Breast epithelium (tissue), 4 donors: ENCODE results near the gene SERPINA3. TPM values are rescaled to one million over a fixed set of nuclear protein-coding genes. Genes with fewer than 3 reads are reported as not detected.

Experiments used
- DNase-seq, 2 donors: peaks; one replicate each; pipeline ENCODE4 v3.0.0-alpha.2; 2019; ENCODE audit warnings: low spot score in 2 of 2
- H3K27ac ChIP-seq, 2 donors: fragments of 200-600 bp; sonication (generic) in 1 of 2; one replicate each; pipeline ENCODE4 v1.5.1; 2016 to 2019; ENCODE audit warnings: mild to moderate bottlenecking in 1 of 2
- H3K27me3 ChIP-seq, 2 donors: fragments of 200-600 bp; sonication (generic) in 1 of 2; one replicate each; pipeline versions ENCODE4 v1.5.1 to v1.6.0; 2017 to 2019; ENCODE audit warnings: control low read depth in 1 of 2, mild to moderate bottlenecking in 1 of 2
- H3K36me3 ChIP-seq: fragments of 200-600 bp; one replicate; pipeline ENCODE4 v1.5.1; 2019
- H3K4me1 ChIP-seq, 2 donors: fragments of 200-600 bp; sonication (generic); one replicate each; pipeline ENCODE4 v1.5.1; 2016 to 2019; ENCODE audit warnings: control low read depth in 1 of 2
- H3K4me3 ChIP-seq, 3 donors: fragments of 200-600 bp; sonication (generic); 1 replicate in 2 of 3; 2 replicates in 1 of 3; pipeline ENCODE4 v1.5.1; 2016 to 2019; ENCODE audit warnings: mild to moderate bottlenecking in 3 of 3, moderate library complexity in 2 of 3
- H3K9me3 ChIP-seq, 2 donors: fragments of 200-600 bp; sonication (generic) in 1 of 2; one replicate each; pipeline ENCODE4 v1.5.1; 2016 to 2019; ENCODE audit warnings: control low read depth in 1 of 2
- CTCF ChIP-seq, 3 donors: fragments of 450-650 bp; IDR thresholded peaks; one replicate each; pipeline ENCODE4 v1.5.1; 2016 to 2017; ENCODE audit warnings: antibody characterized with exemption in 3 of 3, mild to moderate bottlenecking in 3 of 3, moderate library complexity in 3 of 3
- POLR2A ChIP-seq: fragments of 450-650 bp; IDR thresholded peaks from one replicate; pipeline ENCODE4 v1.6.1; 2016; ENCODE audit warnings: antibody characterized with exemption, mild to moderate bottlenecking, moderate library complexity
- POLR2AphosphoS5 ChIP-seq, 3 donors: sonication (generic); formaldehyde crosslinking; IDR thresholded peaks; one replicate each; pipeline ENCODE4 v1.6.1; 2017; ENCODE audit warnings: antibody characterized with exemption in 3 of 3
- intact Hi-C: fragments of 100-400 bp; cut with DNase I; formaldehyde crosslinking; loops from one replicate; pipeline ENCODE4 v1.15.1; 2023; ENCODE audit warnings: low total_unique reads
- total RNA-seq, 3 donors: library from RNA; depleted of rRNA; stranded (reverse); fragments of >200 nt; gene quantifications; one replicate each; pipeline ENCODE4 v1.1.0, GENCODE V29; 2016

The SERPINA3 gene
- total RNA-seq, 3 donors from 2014 or later, result 88.7 to 1,840 (median 1,497) TPM

- no peak overlapping the region for H3K27ac ChIP-seq
- TF ChIP-seq CTCF (IDR thresholded peaks at IDR 0.05), result no peak
- no peak for TF ChIP-seq POLR2AphosphoS5 (IDR thresholded peaks at IDR 0.05)
- TF ChIP-seq POLR2A, result no peak
- no peak overlapping the region for H3K4me3 ChIP-seq
Observed at GRCh38 chr14:94665544-94665943, 53.4 kb downstream of the SERPINA3 start.

GRCh38 chr14:94670692-94671285, 58.6 kb downstream of the SERPINA3 start:
- Histone ChIP-seq H3K27ac (no peak overlapping the region), H3K27me3 (no peaks in the 10 kb centered on the region), H3K9me3 (no peaks in the 10 kb centered on the region), H3K36me3 (no peaks in the 10 kb centered on the region), H3K4me1 (no peaks in the 10 kb centered on the region), H3K4me3 (no peak overlapping the region)
- TF ChIP-seq POLR2A (no peak), CTCF (IDR thresholded peaks at IDR 0.05) (no peak), POLR2AphosphoS5 (IDR thresholded peaks at IDR 0.05) (no peak)
- intact Hi-C loops, result no loop called here
- no peak for DNase-seq

More at GRCh38 chr14:94665544-94665943, 53.4 kb downstream of the SERPINA3 start:
- DNase-seq, result no peak
- Histone ChIP-seq H3K27me3 (no peaks in the 10 kb centered on the region), H3K36me3 (no peaks in the 10 kb centered on the region), H3K4me1 (no peaks in the 10 kb centered on the region), H3K9me3 (no peaks in the 10 kb centered on the region)
- intact Hi-C loops, result no loop called here

GRCh38 chr14:94671870-94672444, 59.8 kb downstream of the SERPINA3 start:
- Histone ChIP-seq H3K36me3 (no peaks in the 10 kb centered on the region), H3K27me3 (no peaks in the 10 kb centered on the region), H3K9me3 (no peaks in the 10 kb centered on the region), H3K4me3 (no peak overlapping the region), H3K4me1 (no peaks in the 10 kb centered on the region), H3K27ac (no peak overlapping the region)
- intact Hi-C loops, result no loop called here
- no peak for DNase-seq
- TF ChIP-seq POLR2AphosphoS5 (IDR thresholded peaks at IDR 0.05) (no peak), CTCF (IDR thresholded peaks at IDR 0.05) (peak in 1 of 3 donors; percentile 14)

- no peak for DNase-seq
- H3K27me3 ChIP-seq, result no peaks in the 10 kb centered on the region
- H3K27ac ChIP-seq, result no peak overlapping the region
- no peaks in the 10 kb centered on the region for H3K4me1 ChIP-seq
- no peaks in the 10 kb centered on the region for H3K9me3 ChIP-seq
- H3K4me3 ChIP-seq, result no peak overlapping the region
- no peaks in the 10 kb centered on the region for H3K36me3 ChIP-seq
- intact Hi-C loops, result no loop called here
- TF ChIP-seq CTCF (IDR thresholded peaks at IDR 0.05), result no peak
- no peak for TF ChIP-seq POLR2AphosphoS5 (IDR thresholded peaks at IDR 0.05)
- TF ChIP-seq POLR2A, result no peak
Observed at GRCh38 chr14:94673071-94673470, 60.9 kb downstream of the SERPINA3 start.

Other genes starting within 250 kb of the SERPINA3 start
- not detected for gene SERPINA2, start 245.7 kb upstream of the SERPINA3 start, total RNA-seq
- 100 to 1,000 TPM in 1 of 3 donors, 10 to 100 TPM in 1, 1 to 10 TPM in 1; 7.5 to 200 (median 42.6) TPM for gene SERPINA1, start 223.8 kb upstream of the SERPINA3 start, total RNA-seq
- gene SERPINA11, start 159.6 kb upstream of the SERPINA3 start, total RNA-seq, result 1 to 10 TPM in 1 of 3 donors, under 1 TPM in 1, not detected in 1; 0.73 to 2.9 TPM
- gene SERPINA9, start 136.2 kb upstream of the SERPINA3 start, total RNA-seq, result not detected
- gene SERPINA12, start 102.9 kb upstream of the SERPINA3 start, total RNA-seq, result not detected
- gene SERPINA4, start 50.9 kb upstream of the SERPINA3 start, total RNA-seq, result not detected
- gene SERPINA5, start 31.0 kb upstream of the SERPINA3 start, total RNA-seq, result 10 to 100 TPM in 2 of 3 donors, 1 to 10 TPM in 1; 4.3 to 32.9 (median 20.6) TPM
- 10 to 100 TPM in 1 of 3 donors, 1 to 10 TPM in 2; 8.3 to 13.8 (median 9.8) TPM for gene GSC, start 157.7 kb downstream of the SERPINA3 start, total RNA-seq